ENCODE measurements around the gene ABHD12. TPM values are rescaled to one million over a fixed set of nuclear protein-coding genes. Genes with fewer than 3 reads are reported as not detected.

Gene ABHD12
- total RNA-seq, 1 donor from 2014 or later: 49.7 TPM

GRCh38 chr20:25356271-25356933 is 34.2 kb downstream of the ABHD12 start:
- TF ChIP-seq CTCF (IDR thresholded peaks at IDR 0.05): no peak
- no peaks in the 10 kb centered on the region for H3K9me3 ChIP-seq
- intact Hi-C loops (cut with DNase I): no loop called here
- ATAC-seq (no peak), DNase-seq (no peak)
- no peaks in the 10 kb centered on the region for H3K27me3 ChIP-seq (ENCODE audit: low read depth)
- H3K27ac ChIP-seq: no peak overlapping the region
- no peak overlapping the region for H3K4me3 ChIP-seq
- no peaks in the 10 kb centered on the region for H3K36me3 ChIP-seq
- H3K4me1 ChIP-seq: peaks cover 20% of the 10 kb centered on the region

GRCh38 chr20:25355866-25356265 is 34.8 kb downstream of the ABHD12 start:
- Histone ChIP-seq H3K27ac (no peak overlapping the region), H3K4me3 (no peak overlapping the region), H3K27me3 (ENCODE audit: low read depth) (no peaks in the 10 kb centered on the region), H3K4me1 (peaks cover 15% of the 10 kb centered on the region), H3K36me3 (no peaks in the 10 kb centered on the region), H3K9me3 (no peaks in the 10 kb centered on the region)
- no peak for TF ChIP-seq CTCF (IDR thresholded peaks at IDR 0.05)
- DNase-seq: no peak
- ATAC-seq: no peak
- intact Hi-C loops (cut with DNase I): no loop called here

GRCh38 chr20:25355011-25355595 is 35.5 kb downstream of the ABHD12 start:
- H3K27me3 ChIP-seq (ENCODE audit: low read depth): no peaks in the 10 kb centered on the region
- ATAC-seq (no peak), DNase-seq (no peak)
- no peak overlapping the region for H3K27ac ChIP-seq
- H3K4me3 ChIP-seq: no peak overlapping the region
- H3K36me3 ChIP-seq: no peaks in the 10 kb centered on the region
- no peak for TF ChIP-seq CTCF (IDR thresholded peaks at IDR 0.05)
- intact Hi-C loops (cut with DNase I): no loop called here
- H3K9me3 ChIP-seq: no peaks in the 10 kb centered on the region
- peaks cover 11% of the 10 kb centered on the region for H3K4me1 ChIP-seq

- Histone ChIP-seq H3K4me1 (peaks cover 11% of the 10 kb centered on the region), H3K9me3 (no peaks in the 10 kb centered on the region), H3K27me3 (ENCODE audit: low read depth) (no peaks in the 10 kb centered on the region), H3K27ac (no peak overlapping the region), H3K36me3 (no peaks in the 10 kb centered on the region), H3K4me3 (no peak overlapping the region)
- DNase-seq: no peak
- TF ChIP-seq CTCF (IDR thresholded peaks at IDR 0.05): no peak
- ATAC-seq: no peak
- intact Hi-C loops (cut with DNase I): no loop called here
Measured at GRCh38 chr20:25353747-25354705, 36.6 kb downstream of the ABHD12 start.

GRCh38 chr20:25353353-25353746 is 37.3 kb downstream of the ABHD12 start:
- no peaks in the 10 kb centered on the region for H3K27me3 ChIP-seq (ENCODE audit: low read depth)
- H3K4me1 ChIP-seq: peaks cover 11% of the 10 kb centered on the region
- ATAC-seq (no peak), DNase-seq (no peak)
- no peak for TF ChIP-seq CTCF (IDR thresholded peaks at IDR 0.05)
- intact Hi-C loops (cut with DNase I): no loop called here
- no peak overlapping the region for H3K27ac ChIP-seq
- H3K36me3 ChIP-seq: no peaks in the 10 kb centered on the region
- no peaks in the 10 kb centered on the region for H3K9me3 ChIP-seq
- no peak overlapping the region for H3K4me3 ChIP-seq

Data from lower lobe of right lung (tissue), 2 donors.